ENCODE data around the gene DLX2. TPM values are rescaled to one million over a fixed set of nuclear protein-coding genes. Genes with fewer than 3 reads are reported as not detected.

Gene DLX2
- total RNA-seq, 1 donor from 2014 or later, result 0.28 TPM

- TF ChIP-seq, protein P1, sequence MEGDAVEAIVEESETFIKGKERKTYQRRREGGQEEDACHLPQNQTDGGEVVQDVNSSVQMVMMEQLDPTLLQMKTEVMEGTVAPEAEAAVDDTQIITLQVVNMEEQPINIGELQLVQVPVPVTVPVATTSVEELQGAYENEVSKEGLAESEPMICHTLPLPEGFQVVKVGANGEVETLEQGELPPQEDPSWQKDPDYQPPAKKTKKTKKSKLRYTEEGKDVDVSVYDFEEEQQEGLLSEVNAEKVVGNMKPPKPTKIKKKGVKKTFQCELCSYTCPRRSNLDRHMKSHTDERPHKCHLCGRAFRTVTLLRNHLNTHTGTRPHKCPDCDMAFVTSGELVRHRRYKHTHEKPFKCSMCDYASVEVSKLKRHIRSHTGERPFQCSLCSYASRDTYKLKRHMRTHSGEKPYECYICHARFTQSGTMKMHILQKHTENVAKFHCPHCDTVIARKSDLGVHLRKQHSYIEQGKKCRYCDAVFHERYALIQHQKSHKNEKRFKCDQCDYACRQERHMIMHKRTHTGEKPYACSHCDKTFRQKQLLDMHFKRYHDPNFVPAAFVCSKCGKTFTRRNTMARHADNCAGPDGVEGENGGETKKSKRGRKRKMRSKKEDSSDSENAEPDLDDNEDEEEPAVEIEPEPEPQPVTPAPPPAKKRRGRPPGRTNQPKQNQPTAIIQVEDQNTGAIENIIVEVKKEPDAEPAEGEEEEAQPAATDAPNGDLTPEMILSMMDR (IDR thresholded peaks at IDR 0.05; ENCODE audit: unreplicated experiment), result no peak
- H3K27me3 Mint-ChIP-seq (ENCODE audit: unreplicated experiment), result peaks cover 51% of the 10 kb centered on the region
- peaks cover 27% of the 10 kb centered on the region for H3K4me1 Mint-ChIP-seq (ENCODE audit: unreplicated experiment)
- no peak for DNase-seq (ENCODE audit: low spot score)
- peak overlapping the region; percentile 86 for H3K4me3 Mint-ChIP-seq (ENCODE audit: unreplicated experiment)
- H3K27ac Mint-ChIP-seq (ENCODE audit: unreplicated experiment), result no peak overlapping the region
- H3K9me3 Mint-ChIP-seq (ENCODE audit: unreplicated experiment), result no peaks in the 10 kb centered on the region
- peaks cover 7% of the 10 kb centered on the region for H3K36me3 Mint-ChIP-seq (ENCODE audit: low read depth, unreplicated experiment)
These were observed 5.8 kb downstream of the DLX2 start for GRCh38 chr2:172096626-172097547.

DNA sequence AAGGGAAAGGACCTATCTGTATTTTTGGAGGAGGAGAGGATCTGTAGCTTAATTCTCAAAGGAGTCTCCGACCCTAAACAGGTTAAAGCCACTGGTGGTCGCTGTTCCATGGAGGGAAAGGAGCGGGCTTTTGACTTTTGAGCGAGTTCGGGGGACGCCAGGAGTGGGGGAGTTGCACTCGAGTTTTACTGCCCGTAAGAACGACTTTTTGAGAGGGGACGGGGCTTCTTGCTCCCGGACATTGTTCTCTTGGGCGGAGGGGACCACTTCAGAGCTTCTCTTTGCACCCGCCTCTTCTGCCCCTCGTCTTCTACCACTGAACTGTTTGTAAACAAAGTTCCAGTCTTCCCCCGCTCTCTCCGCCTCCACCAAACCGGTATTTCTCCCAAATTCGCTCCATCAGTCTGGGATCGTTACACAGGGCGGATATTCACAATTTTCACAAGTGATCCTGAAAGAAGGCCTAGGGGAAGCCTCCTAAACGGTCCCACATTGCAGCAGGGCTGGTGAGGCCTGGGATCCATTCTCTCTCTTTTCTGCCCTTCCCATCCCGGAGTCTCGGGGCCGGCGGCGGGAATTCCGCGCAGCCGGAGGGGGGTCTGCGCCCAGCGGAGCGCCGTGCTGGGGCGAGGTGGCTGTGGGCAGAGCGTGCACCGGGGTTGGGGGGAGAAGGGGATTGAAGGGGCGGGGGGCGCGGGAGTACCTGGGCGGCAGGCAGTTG lies 6.6 kb downstream of the DLX2 start:
- Mint-ChIP-seq H3K9me3 (ENCODE audit: unreplicated experiment) (no peaks in the 10 kb centered on the region), H3K4me1 (ENCODE audit: unreplicated experiment) (peaks cover 23% of the 10 kb centered on the region), H3K36me3 (ENCODE audit: low read depth, unreplicated experiment) (peaks cover 7% of the 10 kb centered on the region), H3K4me3 (ENCODE audit: unreplicated experiment) (peak overlapping the region; percentile 78), H3K27me3 (ENCODE audit: unreplicated experiment) (peaks cover 47% of the 10 kb centered on the region), H3K27ac (ENCODE audit: unreplicated experiment) (no peak overlapping the region)
- TF ChIP-seq, protein P1 (IDR thresholded peaks at IDR 0.05; ENCODE audit: unreplicated experiment), result no peak
- DNase-seq (ENCODE audit: low spot score), result no peak

GRCh38 chr2:172095146-172095904 lies 7.4 kb downstream of the DLX2 start:
- TF ChIP-seq, protein P1 (IDR thresholded peaks at IDR 0.05; ENCODE audit: unreplicated experiment), result no peak
- Mint-ChIP-seq H3K27me3 (ENCODE audit: unreplicated experiment) (peaks cover 44% of the 10 kb centered on the region), H3K27ac (ENCODE audit: unreplicated experiment) (no peak overlapping the region), H3K9me3 (ENCODE audit: unreplicated experiment) (no peaks in the 10 kb centered on the region), H3K36me3 (ENCODE audit: low read depth, unreplicated experiment) (peaks cover 7% of the 10 kb centered on the region), H3K4me1 (ENCODE audit: unreplicated experiment) (peaks cover 21% of the 10 kb centered on the region), H3K4me3 (ENCODE audit: unreplicated experiment) (peak overlapping the region; percentile 78)
- DNase-seq (ENCODE audit: low spot score), result no peak

DNA sequence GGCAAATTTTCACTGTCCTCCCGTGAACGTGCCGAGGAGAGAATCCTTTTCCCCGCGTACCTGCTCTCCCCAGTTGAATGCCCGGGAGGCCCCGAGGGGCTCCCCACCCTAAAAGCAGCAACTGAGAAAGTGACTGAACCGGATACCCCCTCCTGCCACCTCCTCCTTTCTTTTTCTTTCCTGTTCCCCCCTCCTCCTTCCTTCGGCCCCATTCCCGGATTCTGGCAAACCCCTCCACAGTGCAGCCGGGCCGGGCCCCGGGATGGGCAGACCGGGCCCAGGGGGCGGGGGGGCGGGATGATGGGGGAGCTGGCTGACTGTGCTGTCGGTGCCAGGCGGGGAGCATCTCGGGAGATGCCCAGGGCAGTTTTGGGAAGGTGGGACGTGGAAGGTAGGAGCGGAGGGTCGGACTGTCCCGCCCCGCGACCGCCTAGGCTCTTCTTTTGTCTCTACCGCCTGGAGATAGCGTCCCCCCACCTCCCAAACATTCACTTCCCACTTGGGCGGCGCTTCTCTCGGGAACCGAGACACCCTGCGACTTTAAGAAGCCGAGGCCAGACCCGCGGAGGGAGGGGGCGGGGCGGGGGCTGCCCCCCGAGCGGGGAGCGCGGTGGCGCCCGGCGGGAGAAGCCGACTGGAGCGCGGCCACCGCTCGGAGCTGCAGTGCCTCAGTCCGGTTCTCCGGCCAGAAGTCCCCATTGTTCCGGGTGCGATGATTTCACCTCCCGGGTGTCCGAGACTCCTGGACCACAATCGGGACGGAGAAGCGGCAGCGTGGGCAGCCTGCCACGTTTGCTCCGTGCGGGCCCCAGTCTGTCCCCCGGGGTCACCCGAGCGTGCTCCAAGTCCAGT lies 8.2 kb downstream of the DLX2 start:
- DNase-seq (ENCODE audit: low spot score), result no peak
- peaks cover 44% of the 10 kb centered on the region for H3K27me3 Mint-ChIP-seq (ENCODE audit: unreplicated experiment)
- TF ChIP-seq, protein P1 (IDR thresholded peaks at IDR 0.05; ENCODE audit: unreplicated experiment), result no peak
- H3K4me3 Mint-ChIP-seq (ENCODE audit: unreplicated experiment), result peak overlapping the region; percentile 85
- H3K9me3 Mint-ChIP-seq (ENCODE audit: unreplicated experiment), result no peaks in the 10 kb centered on the region
- H3K36me3 Mint-ChIP-seq (ENCODE audit: low read depth, unreplicated experiment), result peaks cover 7% of the 10 kb centered on the region
- H3K4me1 Mint-ChIP-seq (ENCODE audit: unreplicated experiment), result peaks cover 23% of the 10 kb centered on the region
- H3K27ac Mint-ChIP-seq (ENCODE audit: unreplicated experiment), result no peak overlapping the region
